Left renal cortex interstitium (tissue), 4 donors: ENCODE data around the gene CAMK2G. TPM values are rescaled to one million over a fixed set of nuclear protein-coding genes. Genes with fewer than 3 reads are reported as not detected.

ENCODE experiments used
- DNase-seq, 4 donors: peaks; one replicate each; pipeline ENCODE4 v3.0.0-alpha.2; 2013; ENCODE audit warnings: low read depth in 4 of 4, low spot score in 2 of 4, missing footprints in 1 of 4
- polyA plus RNA-seq, 4 donors: library from polyadenylated mRNA; unstranded; fragments of 120-200 nt; gene quantifications; one replicate each; pipeline ENCODE4 v1.2.1, GENCODE V29; 2013; ENCODE audit not compliant: insufficient read length in 4 of 4

CAMK2G gene
- polyA plus RNA-seq, 4 donors = 19.9 to 34.8 (median 26.9) TPM

DNA sequence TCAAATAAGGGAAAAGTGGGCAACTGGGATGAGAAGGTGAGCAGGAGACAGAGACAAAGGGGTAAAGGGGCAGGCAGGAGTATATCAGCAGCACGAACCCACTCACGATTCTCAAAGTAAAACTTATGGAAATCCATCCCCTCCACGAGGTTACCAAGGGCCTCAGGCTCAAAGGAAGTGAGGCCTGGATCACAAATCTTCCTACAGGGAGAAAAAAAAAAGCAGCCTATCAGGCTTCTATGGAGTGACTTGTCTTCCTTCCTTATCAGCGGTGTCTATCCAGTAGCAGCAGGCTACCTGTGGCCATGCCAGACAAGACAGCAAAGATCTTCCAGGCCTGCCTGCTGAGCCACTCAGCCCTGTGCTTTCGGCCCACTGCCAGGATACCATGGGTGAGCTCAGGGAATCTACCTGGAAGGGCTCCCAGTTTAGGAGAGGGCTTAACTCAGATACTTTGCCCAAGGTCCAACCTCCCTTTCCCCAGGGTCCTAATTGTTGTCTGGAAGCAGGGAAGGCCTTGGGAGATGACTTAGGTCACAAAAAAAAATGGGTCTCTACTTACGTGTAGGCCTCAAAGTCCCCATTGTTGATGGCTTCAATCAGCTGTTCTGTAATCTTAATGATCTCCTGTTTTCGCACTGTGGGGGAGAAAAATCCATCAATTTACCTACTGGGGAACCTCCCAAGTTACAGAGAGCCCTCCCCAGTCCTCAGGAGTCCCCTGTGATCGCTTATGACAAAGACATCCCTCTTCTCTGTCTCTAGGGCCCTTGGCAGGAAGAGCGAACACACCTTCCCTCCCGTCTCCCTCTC lies 57.2 kb downstream of the CAMK2G start:
- no peak for DNase-seq

DNA sequence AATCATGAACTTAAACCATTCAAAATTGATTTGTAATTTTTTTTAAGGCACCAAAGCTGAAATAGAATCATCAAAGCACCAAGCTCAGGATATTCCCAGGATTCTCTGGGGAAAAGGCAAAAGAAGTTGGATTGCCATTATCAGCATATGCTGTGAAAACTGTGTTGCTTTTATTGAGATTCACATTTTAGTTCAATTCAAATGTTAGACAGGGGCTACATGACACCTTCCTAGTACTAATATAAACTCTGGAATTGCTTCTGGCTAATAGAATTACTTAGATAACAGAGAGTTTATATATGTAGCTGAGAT lies 58.7 kb downstream of the CAMK2G start:
- DNase-seq = no peak

DNA sequence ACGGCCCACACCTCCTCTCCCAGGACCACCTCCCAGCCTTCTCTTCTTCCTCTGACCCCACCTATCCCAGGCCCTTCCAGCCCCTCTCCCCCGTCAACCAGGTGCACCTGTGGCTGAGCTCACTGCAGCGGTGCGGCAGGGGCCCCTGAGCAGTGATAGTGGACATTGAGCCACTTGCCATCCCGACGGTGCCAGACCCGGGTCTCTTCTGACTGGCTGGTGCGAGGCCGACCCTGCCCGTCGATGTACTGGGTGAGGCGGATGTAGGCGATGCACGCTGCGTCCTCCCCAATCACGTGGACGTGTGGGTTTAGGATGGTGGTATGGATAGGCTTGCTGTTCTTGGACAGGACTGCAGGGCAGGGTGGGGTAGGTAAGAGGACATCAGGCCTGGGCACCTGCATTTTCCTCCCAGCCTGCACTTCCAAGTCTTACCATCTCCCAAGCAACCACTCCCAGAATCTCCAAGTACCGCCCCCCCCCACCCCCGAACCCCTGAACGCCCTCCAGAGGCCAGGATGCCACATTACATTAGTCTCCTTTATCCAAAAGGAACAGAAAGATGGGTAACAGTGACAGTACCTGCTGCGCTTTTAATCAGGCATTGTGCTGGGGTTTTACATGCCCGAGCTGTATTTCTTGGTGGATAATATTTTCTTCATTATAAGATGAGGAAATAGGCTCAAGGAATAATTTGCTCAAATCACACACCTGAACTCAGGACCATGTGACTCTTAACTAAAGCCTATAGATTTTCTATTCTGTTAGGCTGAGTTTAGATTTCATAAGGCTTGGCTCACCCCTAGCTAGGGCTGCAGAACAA lies 59.2 kb downstream of the CAMK2G start:
- no peak for DNase-seq

DNA sequence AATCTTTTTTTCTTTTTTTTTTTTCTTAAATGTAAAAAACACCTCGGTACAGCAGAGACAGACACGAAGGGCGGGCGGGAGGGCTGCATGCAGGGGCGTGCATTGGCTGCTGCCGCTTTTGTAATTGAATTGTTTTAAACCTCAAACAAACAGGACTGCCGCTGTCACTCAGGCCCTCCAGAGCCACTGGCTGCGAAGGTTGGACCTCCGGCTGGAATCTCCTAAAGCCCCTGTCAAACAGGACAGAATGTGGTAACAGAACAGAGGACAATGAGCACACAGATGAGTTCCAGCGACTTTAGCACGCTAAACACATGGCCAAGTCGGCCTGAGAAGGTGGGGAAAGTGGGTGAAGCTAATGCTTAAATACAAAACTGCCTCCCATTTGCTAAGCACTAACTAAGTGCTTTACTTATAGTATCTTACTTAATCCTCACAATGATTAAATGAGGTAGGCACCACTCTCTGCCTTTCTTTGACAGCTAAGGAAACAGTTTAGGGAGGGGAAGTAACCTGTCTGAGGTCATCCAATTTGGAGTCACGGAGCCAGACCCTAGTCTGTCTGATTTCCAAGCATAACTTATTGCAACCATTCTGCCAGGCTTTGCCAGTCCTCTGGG lies 60.0 kb downstream of the CAMK2G start:
- DNase-seq = no peak

- DNase-seq = no peak
Measured at GRCh38 chr10:73813333-73813732, 61.0 kb downstream of the CAMK2G start.

GRCh38 chr10:73812657-73813056 lies 61.7 kb downstream of the CAMK2G start:
- DNase-seq = no peak

- DNase-seq = no peak
Measured at GRCh38 chr10:73810735-73811465, 63.5 kb downstream of the CAMK2G start.

- DNase-seq = no peak
Measured at GRCh38 chr10:73810358-73810734, 64.0 kb downstream of the CAMK2G start.

GRCh38 chr10:73809061-73809818 lies 65.1 kb downstream of the CAMK2G start:
- no peak for DNase-seq

DNA sequence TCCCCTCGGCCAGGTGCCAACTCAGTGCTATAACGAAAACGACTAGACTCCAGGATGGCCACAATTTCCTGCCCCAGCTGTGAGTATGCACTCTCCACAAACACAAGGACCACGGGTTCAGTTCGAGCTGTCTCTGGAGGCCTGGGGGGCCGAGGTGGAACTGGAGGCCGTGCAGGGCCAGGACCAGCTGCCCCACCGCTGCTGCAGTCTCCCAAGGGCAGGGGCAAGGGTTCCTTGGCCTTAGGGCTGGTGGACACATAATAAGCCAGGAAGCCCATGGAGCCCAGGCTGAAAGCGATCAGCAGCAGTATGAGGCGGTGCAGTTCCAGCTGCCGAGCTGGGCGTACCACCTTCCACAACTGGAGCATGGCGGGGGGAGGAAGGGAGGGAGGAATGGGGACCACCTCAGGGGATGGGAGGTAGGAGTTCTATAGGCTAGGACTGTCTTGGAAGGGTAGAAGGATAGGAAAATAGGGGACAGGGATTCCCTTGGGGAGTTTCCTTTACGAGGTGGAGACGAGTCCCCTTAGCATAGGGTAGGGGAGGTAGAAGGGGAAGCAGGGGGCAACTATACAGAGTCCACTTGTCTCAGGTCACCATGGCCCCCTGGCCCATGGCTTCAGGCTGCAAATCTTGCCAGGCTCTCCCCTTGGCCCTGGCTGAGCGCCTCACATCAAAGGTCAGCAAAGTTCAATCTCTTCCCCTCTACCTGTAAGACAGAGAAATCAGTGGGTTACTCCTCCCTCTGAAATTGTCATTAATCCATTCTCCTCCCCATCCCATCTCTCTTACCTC lies 66.1 kb downstream of the CAMK2G start:
- no peak for DNase-seq

GRCh38 chr10:73807471-73807870 lies 66.9 kb downstream of the CAMK2G start:
- no peak for DNase-seq

GRCh38 chr10:73806176-73806950 lies 68.0 kb downstream of the CAMK2G start:
- no peak for DNase-seq

GRCh38 chr10:73803680-73804286 lies 70.6 kb downstream of the CAMK2G start:
- DNase-seq = no peak

DNA sequence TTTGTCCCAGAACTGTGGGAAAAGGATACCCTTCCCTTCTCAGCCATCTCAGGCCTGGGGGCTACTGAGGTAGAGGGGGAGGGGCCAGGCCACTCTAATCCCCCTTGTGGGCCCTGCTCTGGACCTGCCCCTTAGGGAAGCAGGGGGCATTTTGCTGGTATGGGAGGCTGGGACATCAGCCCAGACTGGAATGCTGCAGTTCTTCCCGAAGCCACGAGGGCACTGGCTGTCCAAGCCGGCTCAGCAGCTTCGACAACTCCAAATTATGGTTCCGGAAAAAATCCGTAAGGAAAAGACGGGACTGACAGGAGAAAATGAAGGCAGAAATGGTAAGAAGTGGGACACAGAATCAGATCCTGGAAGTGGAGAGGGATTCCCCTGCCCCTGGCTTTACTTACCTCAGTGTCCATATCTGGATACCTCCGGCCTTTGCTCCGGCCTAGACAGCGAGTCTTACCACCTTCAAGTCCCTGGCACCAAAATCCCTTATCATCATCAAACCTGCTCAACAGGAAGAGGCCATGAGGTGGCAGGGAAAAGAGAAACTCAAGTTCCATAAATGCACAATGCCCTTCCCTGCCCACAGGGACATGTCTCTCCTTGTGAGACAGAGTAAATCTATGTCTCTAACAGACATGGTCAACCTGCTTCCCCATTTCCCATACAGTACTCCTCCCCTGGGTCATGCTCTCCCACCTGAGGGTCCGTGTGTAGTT lies 71.9 kb downstream of the CAMK2G start:
- DNase-seq = no peak

DNA sequence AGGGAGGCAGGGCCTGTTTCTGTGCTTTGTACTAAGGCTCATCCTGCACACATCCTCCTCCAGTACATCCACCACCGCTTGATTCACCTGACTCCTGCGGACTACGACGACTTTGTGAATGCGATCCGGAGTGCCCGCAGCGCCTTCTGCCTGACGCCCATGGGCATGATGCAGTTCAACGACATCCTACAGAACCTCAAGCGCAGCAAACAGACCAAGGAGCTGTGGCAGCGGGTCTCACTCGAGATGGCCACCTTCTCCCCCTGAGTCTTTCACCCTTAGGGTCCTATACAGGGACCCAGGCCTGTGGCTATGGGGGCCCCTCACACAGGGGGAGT lies 73.1 kb downstream of the CAMK2G start:
- DNase-seq = no peak

- DNase-seq = no peak
Measured at GRCh38 chr10:73800560-73801252, 73.6 kb downstream of the CAMK2G start.

GRCh38 chr10:73799899-73800559 lies 74.3 kb downstream of the CAMK2G start:
- no peak for DNase-seq
